ENCODE measurements around the gene MAGI3.

The MAGI3 gene

GRCh38 chr1:113530021-113530420 lies 139.7 kb downstream of the MAGI3 start:
- Histone ChIP-seq H3K79me2 (ENCODE audit: low read length) (no peaks in the 10 kb centered on the region), H3K4me3 (ENCODE audit: low read length) (no peak overlapping the region), H3K27me3 (ENCODE audit: low read depth, low read length) (no peaks in the 10 kb centered on the region), H3K27ac (ENCODE audit: low read length) (no peak overlapping the region), H3K9me3 (ENCODE audit: insufficient read depth, low read length) (no peaks in the 10 kb centered on the region), H3K9ac (ENCODE audit: low read length) (no peak overlapping the region), H4K20me1 (ENCODE audit: insufficient read depth, low read length) (no peaks in the 10 kb centered on the region), H3K4me2 (ENCODE audit: low read length) (no peak overlapping the region), H3K4me1 (ENCODE audit: low read length) (no peaks in the 10 kb centered on the region), H2AFZ (ENCODE audit: low read depth, low read length) (no peak overlapping the region), H3K36me3 (replicated peaks; ENCODE audit: low read depth, low read length) (no peaks in the 10 kb centered on the region)
- TF ChIP-seq, protein P1, sequence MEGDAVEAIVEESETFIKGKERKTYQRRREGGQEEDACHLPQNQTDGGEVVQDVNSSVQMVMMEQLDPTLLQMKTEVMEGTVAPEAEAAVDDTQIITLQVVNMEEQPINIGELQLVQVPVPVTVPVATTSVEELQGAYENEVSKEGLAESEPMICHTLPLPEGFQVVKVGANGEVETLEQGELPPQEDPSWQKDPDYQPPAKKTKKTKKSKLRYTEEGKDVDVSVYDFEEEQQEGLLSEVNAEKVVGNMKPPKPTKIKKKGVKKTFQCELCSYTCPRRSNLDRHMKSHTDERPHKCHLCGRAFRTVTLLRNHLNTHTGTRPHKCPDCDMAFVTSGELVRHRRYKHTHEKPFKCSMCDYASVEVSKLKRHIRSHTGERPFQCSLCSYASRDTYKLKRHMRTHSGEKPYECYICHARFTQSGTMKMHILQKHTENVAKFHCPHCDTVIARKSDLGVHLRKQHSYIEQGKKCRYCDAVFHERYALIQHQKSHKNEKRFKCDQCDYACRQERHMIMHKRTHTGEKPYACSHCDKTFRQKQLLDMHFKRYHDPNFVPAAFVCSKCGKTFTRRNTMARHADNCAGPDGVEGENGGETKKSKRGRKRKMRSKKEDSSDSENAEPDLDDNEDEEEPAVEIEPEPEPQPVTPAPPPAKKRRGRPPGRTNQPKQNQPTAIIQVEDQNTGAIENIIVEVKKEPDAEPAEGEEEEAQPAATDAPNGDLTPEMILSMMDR (IDR thresholded peaks at IDR 0.05; ENCODE audit: low read depth, low read length): no peak

DNA sequence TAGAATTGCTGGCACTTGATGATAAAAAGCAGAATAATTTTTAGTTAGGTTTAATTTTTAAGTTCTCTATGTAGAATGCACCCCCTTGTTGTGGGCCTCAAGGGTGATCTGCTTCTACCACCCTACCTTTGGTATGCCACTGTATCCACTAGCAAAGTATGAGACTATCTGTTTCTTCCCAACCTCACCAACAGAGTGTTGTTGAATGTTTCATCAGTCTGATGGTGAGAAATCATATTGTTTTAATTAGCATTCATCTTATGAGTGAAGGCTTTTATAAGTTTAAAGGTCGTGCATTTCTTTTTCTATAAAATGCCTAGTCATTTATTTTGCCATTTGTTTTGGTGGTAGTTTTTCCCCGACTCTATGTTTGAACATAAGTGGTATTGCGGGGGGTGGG lies 141.0 kb downstream of the MAGI3 start:
- H3K9ac ChIP-seq (ENCODE audit: low read length): no peak overlapping the region
- no peak overlapping the region for H3K4me2 ChIP-seq (ENCODE audit: low read length)
- no peaks in the 10 kb centered on the region for H3K79me2 ChIP-seq (ENCODE audit: low read length)
- H3K9me3 ChIP-seq (ENCODE audit: insufficient read depth, low read length): no peaks in the 10 kb centered on the region
- H3K4me3 ChIP-seq (ENCODE audit: low read length): no peak overlapping the region
- no peak overlapping the region for H2AFZ ChIP-seq (ENCODE audit: low read depth, low read length)
- H3K36me3 ChIP-seq (replicated peaks; ENCODE audit: low read depth, low read length): no peaks in the 10 kb centered on the region
- no peaks in the 10 kb centered on the region for H4K20me1 ChIP-seq (ENCODE audit: insufficient read depth, low read length)
- H3K27ac ChIP-seq (ENCODE audit: low read length): no peak overlapping the region
- H3K27me3 ChIP-seq (ENCODE audit: low read depth, low read length): no peaks in the 10 kb centered on the region
- TF ChIP-seq EZH2phosphoT487 (IDR thresholded peaks at IDR 0.05; ENCODE audit: low read depth): no peak
- TF ChIP-seq, protein P1 (IDR thresholded peaks at IDR 0.05; ENCODE audit: low read depth, low read length): no peak
- H3K4me1 ChIP-seq (ENCODE audit: low read length): no peaks in the 10 kb centered on the region

- Histone ChIP-seq H3K79me2 (ENCODE audit: low read length) (no peaks in the 10 kb centered on the region), H3K36me3 (replicated peaks; ENCODE audit: low read depth, low read length) (no peaks in the 10 kb centered on the region), H4K20me1 (ENCODE audit: insufficient read depth, low read length) (no peaks in the 10 kb centered on the region), H3K4me2 (ENCODE audit: low read length) (no peak overlapping the region), H3K27me3 (ENCODE audit: low read depth, low read length) (no peaks in the 10 kb centered on the region), H3K4me1 (ENCODE audit: low read length) (no peaks in the 10 kb centered on the region), H3K9me3 (ENCODE audit: insufficient read depth, low read length) (no peaks in the 10 kb centered on the region), H3K4me3 (ENCODE audit: low read length) (no peak overlapping the region), H3K27ac (ENCODE audit: low read length) (no peak overlapping the region), H3K9ac (ENCODE audit: low read length) (no peak overlapping the region), H2AFZ (ENCODE audit: low read depth, low read length) (no peak overlapping the region)
- TF ChIP-seq, protein P1 (IDR thresholded peaks at IDR 0.05; ENCODE audit: low read depth, low read length): no peak
- no peak for TF ChIP-seq EZH2phosphoT487 (IDR thresholded peaks at IDR 0.05; ENCODE audit: low read depth)
These were observed 142.7 kb downstream of the MAGI3 start for GRCh38 chr1:113533061-113533460.

GRCh38 chr1:113534130-113534817 lies 144.0 kb downstream of the MAGI3 start:
- Histone ChIP-seq H3K4me1 (ENCODE audit: low read length) (no peaks in the 10 kb centered on the region), H3K4me3 (ENCODE audit: low read length) (no peak overlapping the region), H3K79me2 (ENCODE audit: low read length) (no peaks in the 10 kb centered on the region), H3K27me3 (ENCODE audit: low read depth, low read length) (no peaks in the 10 kb centered on the region), H3K9ac (ENCODE audit: low read length) (no peak overlapping the region), H3K4me2 (ENCODE audit: low read length) (no peak overlapping the region), H3K9me3 (ENCODE audit: insufficient read depth, low read length) (no peaks in the 10 kb centered on the region), H3K36me3 (replicated peaks; ENCODE audit: low read depth, low read length) (no peaks in the 10 kb centered on the region), H3K27ac (ENCODE audit: low read length) (no peak overlapping the region), H4K20me1 (ENCODE audit: insufficient read depth, low read length) (no peaks in the 10 kb centered on the region), H2AFZ (ENCODE audit: low read depth, low read length) (no peak overlapping the region)
- TF ChIP-seq EZH2phosphoT487 (IDR thresholded peaks at IDR 0.05; ENCODE audit: low read depth): no peak
- TF ChIP-seq, protein P1 (IDR thresholded peaks at IDR 0.05; ENCODE audit: low read depth, low read length): no peak

Measured in OCI-LY3 (cell line).